H1 (cell line): ENCODE results near the gene HOXC5. TPM values are rescaled to one million over a fixed set of nuclear protein-coding genes. Genes with fewer than 3 reads are reported as not detected.

Experiments
- CTCF ChIA-PET: fragments of 300-600 bp; sonication (Branson Sonifier 250); formaldehyde crosslinking; loops from one replicate; lab custom pipeline; 2021; ENCODE audit not compliant: partially characterized antibody; lab: Charles Lee
- POLR2A ChIA-PET: fragments of 300-600 bp; sonication (Branson Sonifier 250); formaldehyde crosslinking; loops from one replicate; lab custom pipeline; 2021; ENCODE audit warnings: inconsistent platforms; ENCODE audit not compliant: partially characterized antibody; lab: Charles Lee
- DNase-seq, 2 experiments: peaks; one replicate each; pipeline versions ENCODE4 v3.0.0 to v3.0.0-alpha.2; 2010 to 2022; ENCODE audit warnings: low spot score in 2 of 2, low read depth in 1 of 2, mixed read lengths in 1 of 2
- FAIRE-seq: peaks from 2 replicates; lab custom pipeline; 2011; peaks lifted over from hg19 to GRCh38; lab: Jason Lieb, UNC
- H2AFZ ChIP-seq: 2 replicates; pipeline ENCODE4 v1.8.1; 2012; ENCODE audit warnings: low read length, inconsistent platforms
- H2AK5ac ChIP-seq: 2 replicates; pipeline ENCODE4 v1.6.1; 2013; ENCODE audit warnings: low read depth, low read length
- H2BK120ac ChIP-seq: replicated peaks from 2 replicates; pipeline ENCODE3; 2013; ENCODE audit warnings: low read depth, low read length, inconsistent platforms
- H2BK12ac ChIP-seq: 2 replicates; pipeline ENCODE4 v1.6.1; 2013; ENCODE audit warnings: low read depth, low read length
- H2BK15ac ChIP-seq: 2 replicates; pipeline ENCODE4 v1.6.1; 2013; ENCODE audit warnings: low read length
- H2BK20ac ChIP-seq: 2 replicates; pipeline ENCODE4 v1.6.1; 2013; ENCODE audit warnings: low read length
- H2BK5ac ChIP-seq: 2 replicates; pipeline ENCODE4 v1.6.1; 2013; ENCODE audit warnings: low read depth, low read length
- H3K14ac ChIP-seq: 2 replicates; pipeline ENCODE4 v1.6.1; 2013; ENCODE audit warnings: inconsistent platforms; ENCODE audit not compliant: insufficient read length
- H3K18ac ChIP-seq: 2 replicates; pipeline ENCODE4 v1.6.1; 2013; ENCODE audit warnings: low read length; ENCODE audit errors: extremely low read depth
- H3K23ac ChIP-seq: 2 replicates; pipeline ENCODE4 v1.6.1; 2013; ENCODE audit warnings: inconsistent platforms; ENCODE audit not compliant: insufficient read length
- H3K23me2 ChIP-seq: 2 replicates; pipeline ENCODE4 v1.6.1; 2013; ENCODE audit warnings: low read depth, low read length
- H3K27ac ChIP-seq: 2 replicates; pipeline ENCODE4 v1.6.1; 2011; ENCODE audit warnings: low read depth, low read length, inconsistent platforms
- H3K27me3 ChIP-seq, 4 experiments: replicated peaks in 1 of 4; 1 replicate in 1 of 4; 2 replicates in 3 of 4; pipeline versions ENCODE4 v1.6.1 to v1.8.1; 2011 to 2013; ENCODE audit warnings: low read length in 3 of 4, mild to moderate bottlenecking in 3 of 4, inconsistent platforms in 2 of 4, mixed read lengths in 2 of 4, moderate library complexity in 1 of 4; ENCODE audit not compliant: control insufficient read depth in 3 of 4, insufficient read depth in 3 of 4; ENCODE audit errors: extremely low read depth in 1 of 4
- H3K36me3 ChIP-seq, 4 experiments: 2 replicates each; pipeline versions ENCODE4 v1.6.1 to v1.8.1; 2011 to 2013; ENCODE audit warnings: mild to moderate bottlenecking in 4 of 4, low read length in 3 of 4, moderate library complexity in 2 of 4, control low read depth in 1 of 4, inconsistent platforms in 1 of 4; ENCODE audit not compliant: insufficient read depth in 4 of 4, control insufficient read depth in 2 of 4
- H3K4ac ChIP-seq: replicated peaks from 2 replicates; pipeline ENCODE3; 2013; ENCODE audit warnings: low read length, low read depth, mixed read lengths, inconsistent platforms; ENCODE audit not compliant: insufficient read length
- H3K4me1 ChIP-seq, 4 experiments: replicated peaks in 1 of 4; 1 replicate in 1 of 4; 2 replicates in 3 of 4; pipeline versions ENCODE4 v1.6.1 to v1.8.1; 2011 to 2013; ENCODE audit warnings: low read length in 3 of 4, inconsistent platforms in 2 of 4, mixed read lengths in 1 of 4; ENCODE audit not compliant: insufficient read depth in 4 of 4, control insufficient read depth in 3 of 4
- H3K4me2 ChIP-seq, 2 experiments: 2 replicates each; pipeline versions ENCODE4 v1.6.1 to v1.8.1; 2011 to 2013; ENCODE audit warnings: low read depth in 2 of 2, low read length in 2 of 2, control low read depth in 1 of 2, inconsistent platforms in 1 of 2, mild to moderate bottlenecking in 1 of 2; ENCODE audit not compliant: insufficient read depth in 1 of 2
- H3K4me3 ChIP-seq, 4 experiments: fragments of 200-600, 300-600 bp in 1 of 4; sonication (generic), shearing (Covaris generic), sonication (Bioruptor Twin) in 1 of 4; 2 replicates each; pipeline versions ENCODE4 v1.5.1 to v1.8.1; 2011 to 2016; ENCODE audit warnings: low read length in 4 of 4, low read depth in 3 of 4, control low read depth in 2 of 4, inconsistent platforms in 2 of 4, mild to moderate bottlenecking in 2 of 4, mixed read lengths in 1 of 4, moderate library complexity in 1 of 4; ENCODE audit not compliant: insufficient read depth in 2 of 4; ENCODE audit errors: extremely low read depth in 1 of 4
- H3K56ac ChIP-seq: replicated peaks from 2 replicates; pipeline ENCODE3; 2013; ENCODE audit warnings: low read depth, mild to moderate bottlenecking, mixed read lengths, low read length, inconsistent platforms; ENCODE audit not compliant: insufficient read length
- H3K79me1 ChIP-seq: 2 replicates; pipeline ENCODE4 v1.6.1; 2013; ENCODE audit warnings: low read depth, low read length, control low read depth
- H3K79me2 ChIP-seq, 2 experiments: 2 replicates each; pipeline versions ENCODE4 v1.6.1 to v1.8.1; 2012 to 2013; ENCODE audit warnings: low read length in 2 of 2, mild to moderate bottlenecking in 2 of 2, inconsistent platforms in 1 of 2; ENCODE audit not compliant: insufficient read depth in 2 of 2, control insufficient read depth in 1 of 2
- H3K9ac ChIP-seq, 4 experiments: replicated peaks in 1 of 4; 1 replicate in 1 of 4; 2 replicates in 3 of 4; pipeline versions ENCODE4 v1.6.1 to v1.8.1; 2011 to 2013; ENCODE audit warnings: low read depth in 3 of 4, low read length in 3 of 4, control low read depth in 2 of 4, mild to moderate bottlenecking in 2 of 4, moderate library complexity in 2 of 4, inconsistent platforms in 1 of 4; ENCODE audit errors: extremely low read depth in 1 of 4
- H3K9me3 ChIP-seq, 2 experiments: 2 replicates each; pipeline versions ENCODE4 v1.6.1 to v1.8.1; 2012 to 2013; ENCODE audit warnings: mild to moderate bottlenecking in 2 of 2, moderate library complexity in 2 of 2, control low read depth in 1 of 2, inconsistent platforms in 1 of 2, low read depth in 1 of 2, low read length in 1 of 2, mixed read lengths in 1 of 2; ENCODE audit not compliant: insufficient read depth in 2 of 2
- H4K20me1 ChIP-seq, 2 experiments: replicated peaks in 1 of 2; 2 replicates each; pipeline versions ENCODE3 to v1.8.1; 2011 to 2013; ENCODE audit warnings: inconsistent platforms in 2 of 2, low read length in 2 of 2, mild to moderate bottlenecking in 1 of 2; ENCODE audit not compliant: insufficient read depth in 2 of 2, control insufficient read depth in 1 of 2
- H4K5ac ChIP-seq: 2 replicates; pipeline ENCODE4 v1.6.1; 2013; ENCODE audit warnings: low read length, low read depth, mixed read lengths, inconsistent platforms; ENCODE audit not compliant: insufficient read length
- H4K8ac ChIP-seq: 2 replicates; pipeline ENCODE4 v1.8.0; 2013; ENCODE audit warnings: mild to moderate bottlenecking, moderate library complexity, low read length, inconsistent platforms; ENCODE audit not compliant: insufficient read depth; ENCODE audit errors: extremely low read depth
- H4K91ac ChIP-seq: replicated peaks from 2 replicates; pipeline ENCODE3; 2013; ENCODE audit warnings: low read length, mixed read lengths, inconsistent platforms; ENCODE audit not compliant: insufficient read length
- BCL11A ChIP-seq, 2 experiments: IDR thresholded peaks; one replicate each; pipeline ENCODE4 v1.6.1; 2011; ENCODE audit warnings: low read depth in 2 of 2, low read length in 2 of 2, mild to moderate bottlenecking in 2 of 2
- CHD2 ChIP-seq: IDR thresholded peaks from 2 replicates; pipeline ENCODE4 v1.6.1; 2012; ENCODE audit warnings: low read length, improper control_type of control experiment
- CTCF ChIP-seq, 3 experiments: IDR thresholded peaks; 1 replicate in 2 of 3; 2 replicates in 1 of 3; pipeline versions ENCODE4 v1.5.1 to v1.6.1; 2011; ENCODE audit warnings: low read length in 3 of 3, mild to moderate bottlenecking in 3 of 3, inconsistent platforms in 2 of 3, low read depth in 1 of 3, moderate library complexity in 1 of 3; ENCODE audit not compliant: insufficient read depth in 1 of 3; ENCODE audit errors: control extremely low read depth in 1 of 3
- GABPA ChIP-seq: IDR thresholded peaks from 2 replicates; pipeline ENCODE4 v1.6.1; 2011; ENCODE audit warnings: mild to moderate bottlenecking, low read length, moderate library complexity, borderline replicate concordance; ENCODE audit not compliant: insufficient read depth
- GTF2F1 ChIP-seq: IDR thresholded peaks from 2 replicates; pipeline ENCODE4 v1.6.1; 2012; ENCODE audit warnings: low read depth, low read length, improper control_type of control experiment, borderline replicate concordance
- POU5F1 ChIP-seq: IDR thresholded peaks from 2 replicates; pipeline ENCODE4 v1.6.1; 2011; ENCODE audit warnings: low read depth, mild to moderate bottlenecking, low read length, moderate library complexity
- RXRA ChIP-seq: IDR thresholded peaks from 2 replicates; pipeline ENCODE4 v1.6.1; 2011; ENCODE audit warnings: low read depth, mild to moderate bottlenecking, low read length, moderate library complexity; ENCODE audit not compliant: insufficient read depth
- SP2 ChIP-seq: IDR thresholded peaks from 2 replicates; pipeline ENCODE4 v1.6.1; 2012; ENCODE audit warnings: mild to moderate bottlenecking, low read length, inconsistent platforms
- SRF ChIP-seq: IDR thresholded peaks from 2 replicates; pipeline ENCODE4 v1.6.1; 2011; ENCODE audit warnings: mild to moderate bottlenecking, low read depth, low read length, moderate library complexity
- TCF12 ChIP-seq: IDR thresholded peaks from 2 replicates; pipeline ENCODE4 v1.6.1; 2011; ENCODE audit warnings: low read depth, mild to moderate bottlenecking, low read length
- WGBS, 2 experiments: shearing (Covaris generic) in 1 of 2; methylation state at CpG; one replicate each; pipeline versions ENCODE4 v1.1.6 to v1.1.7; 2013 to 2015; ENCODE audit warnings: low lambda C conversion rate in 2 of 2, mixed read lengths in 2 of 2, inconsistent platforms in 1 of 2, low coverage in 1 of 2, missing lambda C conversion rate in 1 of 2; ENCODE audit not compliant: insufficient replicate concordance in 2 of 2, insufficient coverage in 1 of 2, insufficient read length in 1 of 2; ENCODE audit errors: extremely low coverage in 1 of 2, missing lambda C conversion rate in 1 of 2; 5-methylcytosine and 5-hydroxymethylcytosine counted together
- polyA plus RNA-seq, 7 experiments: library from polyadenylated mRNA; depleted of rRNA in 3 of 7; stranded (reverse) in 5 of 7; unstranded in 2 of 7; fragments of >200 nt in 5 of 7; fragments of 200-250 nt in 2 of 7; gene quantifications; 1 replicate in 5 of 7; 2 replicates in 1 of 7; 4 replicates in 1 of 7; pipeline versions ENCODE4 v1.2.1 to v1.2.3, GENCODE V29; 2011 to 2013; ENCODE audit warnings: missing spikeins in 2 of 7, mixed read lengths in 2 of 7
- total RNA-seq: library from RNA; stranded (reverse); fragmentation: NEBNext Ultra II Directional; extraction: Animal tissue kit (Norgen Biotek cat#: 25700); gene quantifications from 2 replicates; pipeline ENCODE4 v1.2.1, GENCODE V29; 2021

HOXC5 gene
- total and polyA plus RNA-seq, 2 of the 8 experiments (the other 6 are each of a cell fraction or from before 2014, with no cell fraction given): not detected

GRCh38 chr12:54036620-54037359 is 3.9 kb downstream of the HOXC5 start:
- DNase-seq: no peak
- TF ChIP-seq GTF2F1 (no peak), BCL11A (IDR thresholded peaks at IDR 0.05; ENCODE audit: low read depth in 2 of 2, low read length in 2 of 2) (no peak), CTCF (IDR thresholded peaks at IDR 0.05; ENCODE audit: control extremely low read depth in 1 of 3, insufficient read depth in 1 of 3, low read depth in 1 of 3, low read length in 3 of 3) (no peak), SP2 (no peak), POU5F1 (no peak), GABPA (no peak), TCF12 (no peak), RXRA (no peak), SRF (no peak), CHD2 (no peak)

More at GRCh38 chr12:54036620-54037359, 3.9 kb downstream of the HOXC5 start:
- Histone ChIP-seq H3K23ac (no peak overlapping the region), H3K79me2 (no peaks in the 10 kb centered on the region), H3K4ac (no peak overlapping the region), H3K56ac (no peak overlapping the region), H4K5ac (no peak overlapping the region), H4K8ac (no peak overlapping the region; the same call in 1 of the 2 replicates), H3K14ac (no peak overlapping the region), H3K4me2 (no peak overlapping the region), H3K9me3 (no peaks in the 10 kb centered on the region; a peak in 2 of 4 replicates), H3K36me3 (peaks cover 0 to 5% (median 0%) of the 10 kb centered on the region in 4 experiments; a peak in 1 of 8 replicates), H3K9ac (no peak overlapping the region), H2BK20ac (no peak overlapping the region), H4K91ac (no peak overlapping the region), H2AFZ (no peak overlapping the region), H3K4me1 (peaks cover 0 to 5% (median 0%) of the 10 kb centered on the region in 4 experiments; a peak in 4 of 7 replicates), H3K18ac (no peak overlapping the region), H3K4me3 (no peak overlapping the region), H3K27ac (no peak overlapping the region), H3K79me1 (no peaks in the 10 kb centered on the region), H2BK15ac (no peak overlapping the region), H2AK5ac (no peak overlapping the region), H3K23me2 (no peaks in the 10 kb centered on the region), H3K27me3 (peaks cover 96 to 100% (median 99%) of the 10 kb centered on the region in 4 experiments), H4K20me1 (peaks cover 9 to 23% of the 10 kb centered on the region in 2 experiments), H2BK12ac (no peak overlapping the region), H2BK120ac (no peak overlapping the region), H2BK5ac (no peak overlapping the region)
- POLR2A ChIA-PET: no interaction called here
- no peak for FAIRE-seq
- CTCF ChIA-PET: interaction anchor here (1.1 to 20.0 kb wide), 7 partner anchors 8 to 290 kb away, joined by 3 to 339 read pairs (median 4); partner anchors contain the start of gene SMUG1
- WGBS, 2 experiments: 62% methylated on average over 14 of the region's 14 CpGs; no CpG with 5 or more reads in 1 of the 2 experiments
